ENCODE measurements around the gene SLC23A2.

SLC23A2 gene

DNA sequence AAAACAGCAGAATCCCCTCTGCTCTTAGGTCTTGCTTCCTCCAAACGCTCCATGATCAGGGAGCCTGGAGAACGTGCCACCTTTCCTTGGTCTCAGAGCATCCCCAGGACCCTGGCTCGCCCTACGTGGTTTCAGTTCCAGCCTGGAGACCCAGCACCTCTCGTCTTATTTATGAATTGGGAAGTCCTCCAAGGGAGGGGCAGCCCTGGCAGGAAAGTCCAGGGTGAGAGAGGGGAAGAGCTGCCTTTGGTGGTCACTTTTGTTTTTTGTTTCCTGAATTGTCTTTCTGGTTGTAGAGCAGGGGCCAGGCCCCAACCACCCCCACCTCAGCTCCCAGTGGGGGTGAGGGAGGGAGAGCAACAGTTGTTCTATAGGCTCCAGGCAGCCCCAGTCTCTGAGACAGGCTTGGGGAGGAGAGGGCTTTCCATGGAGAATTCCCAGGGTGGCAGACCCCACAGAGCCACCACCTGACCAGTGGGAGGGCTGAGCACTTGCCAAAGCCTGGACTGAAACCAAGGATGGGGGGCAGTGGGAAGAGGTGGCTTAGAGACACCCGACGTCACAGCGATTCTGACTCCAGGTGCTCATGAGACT is 190.8 kb downstream of the SLC23A2 start:
- DNase-seq (ENCODE audit: extremely low spot score, insufficient read length, low read depth) = no peak
- FAIRE-seq = peak; percentile 55

DNA sequence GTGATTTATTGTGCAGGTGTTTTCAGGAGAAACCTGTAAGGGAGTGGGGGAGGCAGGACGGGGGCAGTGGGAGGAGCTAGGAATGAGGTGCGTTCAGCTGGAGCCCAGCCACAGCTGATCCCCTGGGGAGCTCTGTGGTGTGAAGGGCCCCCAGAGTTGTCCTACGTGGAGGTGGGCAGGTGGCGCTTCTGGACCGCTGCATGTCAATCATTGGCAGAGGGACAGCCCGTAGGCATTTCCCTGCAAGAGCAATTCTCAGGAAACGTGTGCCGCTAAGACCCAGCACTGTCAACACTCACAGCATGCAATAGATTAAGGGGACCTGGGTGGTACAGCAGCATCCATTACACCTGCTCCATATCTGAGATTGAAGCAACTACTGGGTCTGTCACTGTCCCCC is 191.6 kb downstream of the SLC23A2 start:
- FAIRE-seq (peak; percentile 74), DNase-seq (ENCODE audit: extremely low spot score, insufficient read length, low read depth) (no peak)

DNA sequence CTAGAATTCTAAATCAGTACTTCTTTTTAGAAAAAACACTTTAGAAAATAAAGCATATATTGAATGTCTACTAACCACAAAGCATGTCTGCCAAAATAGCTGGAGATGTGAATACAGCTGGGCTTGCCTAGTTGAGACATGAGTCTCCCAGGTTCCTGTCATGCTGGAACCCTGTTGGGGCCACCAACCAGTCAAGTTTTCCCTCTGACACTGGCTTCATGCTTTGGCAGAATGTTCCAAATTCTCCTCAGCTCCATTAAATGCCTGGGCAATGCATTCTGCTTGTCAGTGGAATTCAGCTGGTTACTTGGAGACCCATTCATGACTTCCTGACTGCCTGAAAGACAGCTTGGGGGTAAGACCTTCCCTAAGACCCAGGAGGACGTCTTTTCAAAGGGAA is 192.4 kb downstream of the SLC23A2 start:
- FAIRE-seq = no peak
- no peak for DNase-seq (ENCODE audit: extremely low spot score, insufficient read length, low read depth)

DNA sequence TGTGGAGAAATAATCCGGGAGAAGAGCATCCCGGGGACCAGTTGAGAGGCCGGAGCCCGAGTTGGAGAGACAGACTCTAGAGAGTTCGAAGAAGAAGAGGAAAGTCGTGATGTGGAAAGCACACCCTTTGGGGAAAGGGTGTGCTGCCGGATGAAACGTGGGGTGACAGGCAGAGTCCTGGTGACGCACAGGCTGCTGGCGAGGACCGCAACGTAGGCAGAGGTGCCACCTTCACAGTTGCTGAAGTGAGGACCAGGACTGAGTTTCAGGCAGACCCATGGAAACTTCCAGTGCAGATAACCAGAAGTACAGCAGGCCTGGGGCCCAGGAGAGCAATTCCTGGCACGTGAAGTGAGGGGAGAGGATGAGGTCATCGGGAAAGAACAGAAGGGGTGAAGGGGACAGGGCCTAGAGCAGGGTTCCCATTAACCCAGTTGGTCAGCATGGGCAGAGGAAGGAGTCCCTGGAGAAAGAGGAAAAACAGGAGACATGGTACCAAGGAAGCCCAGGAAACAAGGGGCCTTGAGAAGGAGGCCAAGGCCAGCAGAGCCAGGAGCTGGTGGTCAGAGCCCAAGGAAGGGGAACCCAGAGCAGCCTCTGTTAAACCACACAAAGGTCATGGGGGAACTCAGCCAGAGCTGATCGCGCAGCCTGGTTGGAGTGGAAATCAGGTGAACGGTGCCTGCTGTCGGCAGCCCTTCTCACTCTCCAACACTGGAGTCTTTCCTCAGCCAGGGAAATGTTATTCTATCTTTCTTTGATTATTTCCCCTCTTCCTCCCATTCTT is 195.5 kb downstream of the SLC23A2 start:
- FAIRE-seq (no peak), DNase-seq (ENCODE audit: extremely low spot score, insufficient read length, low read depth) (no peak)

DNA sequence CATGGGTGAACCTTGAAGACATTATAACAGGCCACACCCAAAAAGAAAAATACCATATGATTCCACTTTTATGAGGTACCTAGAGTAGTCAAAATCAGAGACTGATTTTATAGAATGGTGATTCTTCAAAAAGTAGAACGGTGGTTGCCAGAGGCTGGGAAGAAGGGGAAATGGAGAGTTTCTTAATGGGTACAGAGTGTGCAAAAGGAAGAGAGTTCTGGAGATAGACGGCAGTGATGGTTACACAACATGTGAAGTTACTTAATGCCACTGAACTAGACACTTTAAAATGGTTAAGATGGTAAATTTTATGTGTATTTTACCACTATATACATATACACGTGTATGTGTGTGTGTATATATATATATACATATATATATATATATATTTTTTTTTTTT is 198.8 kb downstream of the SLC23A2 start:
- FAIRE-seq = no peak
- no peak for DNase-seq (ENCODE audit: extremely low spot score, insufficient read length, low read depth)

Measured in GM18507 (cell line).